ENCODE measurements around the gene CBY1. TPM values are rescaled to one million over a fixed set of nuclear protein-coding genes. Genes with fewer than 3 reads are reported as not detected.
A peak's percentile ranks its signal among the peaks of the same experiment; 100 is the strongest.

CBY1 gene
- total and polyA plus RNA-seq, 9 of the 15 experiments (the other 6 are each of a cell fraction or from before 2014, with no cell fraction given) = 5.7 to 19.7 (median 10.8) TPM

- TF ChIP-seq DACH1 (IDR thresholded peaks at IDR 0.05; ENCODE audit: partially characterized antibody) (no peak), ZNF24 (IDR thresholded peaks at IDR 0.05) (0 out of 2 replicates have a peak, but pooled peaks have one; percentile 8), ZNF668 (CRISPR knock-in tag; IDR thresholded peaks at IDR 0.05) (no peak), ZZZ3 (IDR thresholded peaks at IDR 0.05) (no peak), FOXP1 (CRISPR knock-in tag; IDR thresholded peaks at IDR 0.05) (no peak), ERF (CRISPR knock-in tag; IDR thresholded peaks at IDR 0.05) (no peak), HDAC3 (IDR thresholded peaks at IDR 0.05; ENCODE audit: borderline replicate concordance, partially characterized antibody) (no peak), SLC30A9 (CRISPR knock-in tag; IDR thresholded peaks at IDR 0.05) (no peak), KDM4B (IDR thresholded peaks at IDR 0.05; ENCODE audit: borderline replicate concordance in 2 of 2, low read depth in 1 of 2) (no peak), PHTF2 (CRISPR knock-in tag; IDR thresholded peaks at IDR 0.05) (no peak), NFE2 (IDR thresholded peaks at IDR 0.05; ENCODE audit: low read depth) (no peak), SMARCA4 (IDR thresholded peaks at IDR 0.05) (no peak; the same call in 1 of the 2 replicates), XRCC4 (IDR thresholded peaks at IDR 0.05; ENCODE audit: extremely low read depth, insufficient read depth, insufficient read length) (no peak), EHMT2 (IDR thresholded peaks at IDR 0.05) (no peak), ZNF324 (CRISPR knock-in tag; IDR thresholded peaks at IDR 0.05) (no peak), NFATC3 (IDR thresholded peaks at IDR 0.05) (no peak), JUN (IDR thresholded peaks at IDR 0.05; ENCODE audit: borderline replicate concordance, low read depth, low read length) (no peak), JUN (CRISPR knock-in tag; IDR thresholded peaks at IDR 0.05; ENCODE audit: borderline replicate concordance) (no peak), CHD1 (IDR thresholded peaks at IDR 0.05; ENCODE audit: low read length) (no peak), PHF21A (IDR thresholded peaks at IDR 0.05; ENCODE audit: borderline replicate concordance, low read depth) (no peak), NBN (IDR thresholded peaks at IDR 0.05; ENCODE audit: low read depth) (peak; percentile 24; the same call in 1 of the 2 replicates), ZNF584 (CRISPR knock-in tag; IDR thresholded peaks at IDR 0.05; ENCODE audit: low read depth) (no peak), TAL1 (IDR thresholded peaks at IDR 0.05) (peak; percentile 33; the same call in 1 of the 2 replicates), RBFOX2 (IDR thresholded peaks at IDR 0.05; ENCODE audit: low read depth, low read length) (peak; percentile 93), FOXJ3 (CRISPR knock-in tag; IDR thresholded peaks at IDR 0.05) (no peak), RBM22 (IDR thresholded peaks at IDR 0.05; ENCODE audit: low read depth, low read length, poor library complexity, severe bottlenecking) (no peak), GTF2B (IDR thresholded peaks at IDR 0.05; ENCODE audit: extremely low read depth, insufficient read length) (peak; percentile 18), ZNF57 (CRISPR knock-in tag; IDR thresholded peaks at IDR 0.05) (no peak), NFYB (IDR thresholded peaks at IDR 0.05; ENCODE audit: extremely low read depth, insufficient read length) (peak; percentile 44), ADNP (tag; IDR thresholded peaks at IDR 0.05) (no peak), THRB (CRISPR knock-in tag; conservative IDR thresholded peaks at IDR 0.05) (no peak)
Observed at GRCh38 chr22:38705235-38706100, 49.0 kb downstream of the CBY1 start, which contains the start of gene GTPBP1 (continued).
